ENCODE measurements around the gene RAB3GAP1. TPM values are rescaled to one million over a fixed set of nuclear protein-coding genes. Genes with fewer than 3 reads are reported as not detected.

RAB3GAP1 gene
- polyA plus RNA-seq, 1 donor, result 42.1 TPM

- WGBS (ENCODE audit: insufficient coverage, low lambda C conversion rate), result 100% methylated on average over 1 of the region's 2 CpGs
- no peaks in the 10 kb centered on the region for H3K9me3 ChIP-seq (ENCODE audit: control insufficient read depth, low read depth, low read length)
- no peaks in the 10 kb centered on the region for H3K4me1 ChIP-seq (ENCODE audit: control insufficient read depth, insufficient read depth, low read length)
- peaks cover 22% of the 10 kb centered on the region for H3K36me3 ChIP-seq (ENCODE audit: control insufficient read depth, insufficient read depth, low read length)
- no peak for DNase-seq
- no peaks in the 10 kb centered on the region for H3K27me3 ChIP-seq (ENCODE audit: control insufficient read depth, insufficient read depth, low read length)
- no peak overlapping the region for H3K4me3 ChIP-seq (ENCODE audit: low read length)
- H3K27ac ChIP-seq (ENCODE audit: low read length), result no peak overlapping the region
These were observed 73.8 kb downstream of the RAB3GAP1 start for GRCh38 chr2:135125940-135126339.

GRCh38 chr2:135130751-135131150 is 78.7 kb downstream of the RAB3GAP1 start:
- H3K27ac ChIP-seq (ENCODE audit: low read length), result no peak overlapping the region
- no peak overlapping the region for H3K4me3 ChIP-seq (ENCODE audit: low read length)
- 61% methylated on average over 2 of the region's 2 CpGs for WGBS (ENCODE audit: insufficient coverage, low lambda C conversion rate)
- no peaks in the 10 kb centered on the region for H3K9me3 ChIP-seq (ENCODE audit: control insufficient read depth, low read depth, low read length)
- no peak for DNase-seq
- H3K36me3 ChIP-seq (ENCODE audit: control insufficient read depth, insufficient read depth, low read length), result peaks cover 31% of the 10 kb centered on the region
- H3K27me3 ChIP-seq (ENCODE audit: control insufficient read depth, insufficient read depth, low read length), result no peaks in the 10 kb centered on the region
- no peaks in the 10 kb centered on the region for H3K4me1 ChIP-seq (ENCODE audit: control insufficient read depth, insufficient read depth, low read length)

GRCh38 chr2:135132314-135132713 is 80.2 kb downstream of the RAB3GAP1 start:
- DNase-seq, result no peak
- no CpG with 5 or more reads among the region's 1 CpG for WGBS (ENCODE audit: insufficient coverage, low lambda C conversion rate)
- Histone ChIP-seq H3K9me3 (ENCODE audit: control insufficient read depth, low read depth, low read length) (no peaks in the 10 kb centered on the region), H3K4me1 (ENCODE audit: control insufficient read depth, insufficient read depth, low read length) (no peaks in the 10 kb centered on the region), H3K27me3 (ENCODE audit: control insufficient read depth, insufficient read depth, low read length) (no peaks in the 10 kb centered on the region), H3K27ac (ENCODE audit: low read length) (no peak overlapping the region), H3K36me3 (ENCODE audit: control insufficient read depth, insufficient read depth, low read length) (peaks cover 36% of the 10 kb centered on the region), H3K4me3 (ENCODE audit: low read length) (no peak overlapping the region)

DNA sequence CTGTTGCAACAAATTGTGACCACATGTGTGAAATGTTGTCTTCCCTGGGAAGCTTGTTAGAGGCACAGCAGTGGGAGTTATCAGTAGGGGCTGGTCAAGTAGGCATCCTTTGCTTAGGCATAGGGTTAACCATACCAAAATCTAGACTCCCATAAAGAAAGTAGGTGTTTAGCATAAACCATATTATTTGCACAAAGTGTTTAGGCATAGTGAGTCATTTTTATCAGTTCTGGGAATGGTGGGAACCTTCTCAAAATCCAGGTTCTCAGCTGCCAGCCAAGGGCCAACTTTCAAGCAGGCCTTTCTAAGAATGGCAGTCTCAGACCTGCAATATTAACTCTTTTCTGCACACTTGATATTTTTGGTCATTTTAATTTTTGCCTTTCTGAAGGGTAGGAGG is 88.5 kb downstream of the RAB3GAP1 start:
- Histone ChIP-seq H3K4me3 (ENCODE audit: low read length) (no peak overlapping the region), H3K4me1 (ENCODE audit: control insufficient read depth, insufficient read depth, low read length) (no peaks in the 10 kb centered on the region), H3K36me3 (ENCODE audit: control insufficient read depth, insufficient read depth, low read length) (peaks cover 39% of the 10 kb centered on the region), H3K27ac (ENCODE audit: low read length) (no peak overlapping the region), H3K9me3 (ENCODE audit: control insufficient read depth, low read depth, low read length) (peaks cover 5% of the 10 kb centered on the region), H3K27me3 (ENCODE audit: control insufficient read depth, insufficient read depth, low read length) (no peaks in the 10 kb centered on the region)
- DNase-seq, result no peak

GRCh38 chr2:135142323-135142722 is 90.2 kb downstream of the RAB3GAP1 start:
- H3K4me3 ChIP-seq (ENCODE audit: low read length), result no peak overlapping the region
- WGBS (ENCODE audit: insufficient coverage, low lambda C conversion rate), result no CpG with 5 or more reads among the region's 1 CpG
- peaks cover 29% of the 10 kb centered on the region for H3K36me3 ChIP-seq (ENCODE audit: control insufficient read depth, insufficient read depth, low read length)
- H3K27me3 ChIP-seq (ENCODE audit: control insufficient read depth, insufficient read depth, low read length), result no peaks in the 10 kb centered on the region
- DNase-seq, result no peak
- H3K9me3 ChIP-seq (ENCODE audit: control insufficient read depth, low read depth, low read length), result peaks cover 5% of the 10 kb centered on the region
- H3K27ac ChIP-seq (ENCODE audit: low read length), result no peak overlapping the region
- no peaks in the 10 kb centered on the region for H3K4me1 ChIP-seq (ENCODE audit: control insufficient read depth, insufficient read depth, low read length)

DNA sequence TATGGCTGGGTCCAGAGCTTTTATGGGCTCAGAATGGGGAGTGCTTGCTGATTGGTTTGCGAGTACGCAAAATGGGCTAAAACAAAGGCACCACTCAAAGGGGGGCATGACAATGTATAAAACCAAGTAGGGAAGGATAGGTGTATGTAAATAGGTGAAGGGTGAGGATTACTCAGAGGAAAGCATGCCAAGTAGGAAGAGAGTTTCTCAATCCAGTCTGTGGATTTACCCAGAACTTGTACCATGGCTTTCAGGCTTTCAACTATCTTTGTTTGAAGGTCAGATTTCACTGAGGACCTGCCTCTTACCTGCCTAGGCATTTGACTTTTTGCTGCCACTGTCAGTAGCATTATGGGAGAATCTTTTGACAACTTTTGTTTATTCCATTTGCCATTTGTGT is 92.3 kb downstream of the RAB3GAP1 start:
- DNase-seq, result no peak
- Histone ChIP-seq H3K36me3 (ENCODE audit: control insufficient read depth, insufficient read depth, low read length) (peaks cover 16% of the 10 kb centered on the region), H3K4me1 (ENCODE audit: control insufficient read depth, insufficient read depth, low read length) (peaks cover 4% of the 10 kb centered on the region), H3K9me3 (ENCODE audit: control insufficient read depth, low read depth, low read length) (peaks cover 5% of the 10 kb centered on the region), H3K27me3 (ENCODE audit: control insufficient read depth, insufficient read depth, low read length) (no peaks in the 10 kb centered on the region), H3K4me3 (ENCODE audit: low read length) (no peak overlapping the region), H3K27ac (ENCODE audit: low read length) (no peak overlapping the region)
- no CpG with 5 or more reads among the region's 2 CpGs for WGBS (ENCODE audit: insufficient coverage, low lambda C conversion rate)

GRCh38 chr2:135149251-135149650 is 97.2 kb downstream of the RAB3GAP1 start:
- H3K27ac ChIP-seq (ENCODE audit: low read length), result peak overlapping the region; percentile 29
- peak; percentile 31 to 35 for DNase-seq
- no peaks in the 10 kb centered on the region for H3K9me3 ChIP-seq (ENCODE audit: control insufficient read depth, low read depth, low read length)
- no peak overlapping the region for H3K4me3 ChIP-seq (ENCODE audit: low read length)
- peaks cover 28% of the 10 kb centered on the region for H3K4me1 ChIP-seq (ENCODE audit: control insufficient read depth, insufficient read depth, low read length)
- WGBS (ENCODE audit: insufficient coverage, low lambda C conversion rate), result no CpG with 5 or more reads among the region's 1 CpG
- H3K36me3 ChIP-seq (ENCODE audit: control insufficient read depth, insufficient read depth, low read length), result peaks cover 23% of the 10 kb centered on the region
- no peaks in the 10 kb centered on the region for H3K27me3 ChIP-seq (ENCODE audit: control insufficient read depth, insufficient read depth, low read length)

DNA sequence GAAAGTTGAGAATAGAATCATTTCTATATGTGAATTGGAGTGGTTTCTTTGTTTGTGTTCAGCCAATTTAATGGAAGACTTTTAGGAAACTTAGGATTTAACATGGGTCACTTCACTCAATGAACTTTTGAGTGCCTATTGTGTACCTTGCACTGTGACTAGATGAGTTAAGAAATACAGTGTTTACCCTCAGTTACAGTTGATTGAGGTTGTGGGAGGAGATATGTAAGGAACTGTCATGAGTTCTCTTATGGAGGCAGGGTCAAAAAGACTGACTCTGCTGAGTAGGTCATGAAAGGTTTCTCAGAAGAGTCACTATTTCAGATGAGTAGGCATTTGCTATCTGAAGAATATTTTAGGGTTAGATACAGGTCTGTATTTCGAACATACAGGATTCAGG is 98.6 kb downstream of the RAB3GAP1 start:
- Histone ChIP-seq H3K4me1 (ENCODE audit: control insufficient read depth, insufficient read depth, low read length) (peaks cover 28% of the 10 kb centered on the region), H3K27ac (ENCODE audit: low read length) (peak overlapping the region; percentile 79), H3K36me3 (ENCODE audit: control insufficient read depth, insufficient read depth, low read length) (peaks cover 26% of the 10 kb centered on the region), H3K4me3 (ENCODE audit: low read length) (no peak overlapping the region), H3K27me3 (ENCODE audit: control insufficient read depth, insufficient read depth, low read length) (no peaks in the 10 kb centered on the region), H3K9me3 (ENCODE audit: control insufficient read depth, low read depth, low read length) (no peaks in the 10 kb centered on the region)
- DNase-seq, result peak; percentile 69 to 85
- WGBS (ENCODE audit: insufficient coverage, low lambda C conversion rate), result no CpG with 5 or more reads among the region's 1 CpG

DNA sequence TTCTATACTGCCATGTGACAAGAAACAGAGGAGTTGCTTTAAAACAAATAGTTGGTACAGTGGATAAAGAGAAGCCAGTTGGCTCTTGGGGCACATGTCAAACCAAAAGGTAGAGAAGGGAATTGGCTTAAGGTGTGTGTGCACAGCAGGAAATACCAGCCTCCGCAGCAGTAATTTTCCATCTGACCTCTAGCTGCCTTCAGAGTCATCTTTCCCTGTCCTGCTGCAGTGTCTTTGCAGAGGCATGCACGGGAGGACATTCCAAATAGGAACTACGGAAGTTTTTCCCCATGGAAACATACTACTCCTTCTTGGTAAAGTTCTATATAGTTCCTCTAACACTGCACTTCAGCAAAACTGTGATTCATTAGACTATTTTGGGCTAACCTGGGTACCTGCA is 99.5 kb downstream of the RAB3GAP1 start:
- Histone ChIP-seq H3K9me3 (ENCODE audit: control insufficient read depth, low read depth, low read length) (no peaks in the 10 kb centered on the region), H3K36me3 (ENCODE audit: control insufficient read depth, insufficient read depth, low read length) (peaks cover 26% of the 10 kb centered on the region), H3K4me3 (ENCODE audit: low read length) (no peak overlapping the region), H3K4me1 (ENCODE audit: control insufficient read depth, insufficient read depth, low read length) (peaks cover 28% of the 10 kb centered on the region), H3K27me3 (ENCODE audit: control insufficient read depth, insufficient read depth, low read length) (no peaks in the 10 kb centered on the region), H3K27ac (ENCODE audit: low read length) (peak overlapping the region; percentile 67)
- no peak for DNase-seq
- no CpG with 5 or more reads among the region's 3 CpGs for WGBS (ENCODE audit: insufficient coverage, low lambda C conversion rate)

- Histone ChIP-seq H3K4me3 (ENCODE audit: low read length) (no peak overlapping the region), H3K27me3 (ENCODE audit: control insufficient read depth, insufficient read depth, low read length) (no peaks in the 10 kb centered on the region), H3K9me3 (ENCODE audit: control insufficient read depth, low read depth, low read length) (no peaks in the 10 kb centered on the region), H3K4me1 (ENCODE audit: control insufficient read depth, insufficient read depth, low read length) (peaks cover 28% of the 10 kb centered on the region), H3K36me3 (ENCODE audit: control insufficient read depth, insufficient read depth, low read length) (peaks cover 31% of the 10 kb centered on the region), H3K27ac (ENCODE audit: low read length) (peak overlapping the region; percentile 10)
- no peak for DNase-seq
- no CpG with 5 or more reads among the region's 1 CpG for WGBS (ENCODE audit: insufficient coverage, low lambda C conversion rate)
These were observed 100.3 kb downstream of the RAB3GAP1 start for GRCh38 chr2:135152361-135152760.

- peaks cover 43% of the 10 kb centered on the region for H3K36me3 ChIP-seq (ENCODE audit: control insufficient read depth, insufficient read depth, low read length)
- peaks cover 22% of the 10 kb centered on the region for H3K4me1 ChIP-seq (ENCODE audit: control insufficient read depth, insufficient read depth, low read length)
- no peaks in the 10 kb centered on the region for H3K27me3 ChIP-seq (ENCODE audit: control insufficient read depth, insufficient read depth, low read length)
- no peak overlapping the region for H3K27ac ChIP-seq (ENCODE audit: low read length)
- no peak overlapping the region for H3K4me3 ChIP-seq (ENCODE audit: low read length)
- no peak for DNase-seq
- H3K9me3 ChIP-seq (ENCODE audit: control insufficient read depth, low read depth, low read length), result no peaks in the 10 kb centered on the region
These were observed 102.9 kb downstream of the RAB3GAP1 start for GRCh38 chr2:135154962-135155361.

All from large intestine (tissue), 3 donors.